Measurements from ENCODE around the gene ZNF414.
A peak's percentile ranks its signal among the peaks of the same experiment; 100 is the strongest.

The ZNF414 gene

DNA sequence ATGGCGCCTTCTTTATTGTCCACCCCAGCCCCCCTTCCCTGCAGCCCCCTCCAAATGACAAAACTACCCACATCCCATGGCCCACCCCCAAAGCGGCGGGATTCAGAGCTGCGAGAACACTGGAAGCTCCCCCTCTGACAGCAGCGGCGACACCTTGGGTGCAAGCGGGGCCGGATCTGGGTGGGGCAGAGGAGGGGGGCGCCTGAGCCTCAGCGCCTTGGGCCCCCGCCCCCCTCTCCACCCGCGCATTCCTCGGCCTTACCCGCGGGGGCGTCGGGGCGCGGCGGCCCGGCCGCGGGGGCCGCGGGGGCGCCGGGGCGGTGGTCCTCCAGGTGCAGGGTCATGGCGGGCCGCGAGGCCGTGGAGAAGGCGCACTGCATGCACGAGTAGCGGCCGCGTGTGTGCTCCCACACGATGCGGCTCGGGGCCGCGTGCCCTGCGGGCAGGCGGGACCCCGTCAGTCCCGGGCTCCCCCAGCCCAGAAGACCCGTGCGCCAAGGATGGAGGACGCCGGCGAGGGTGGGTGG is 3.3 kb downstream of the ZNF414 start:
- H3K4me3 ChIP-seq (ENCODE audit: low read length), result no peak overlapping the region
- no peak for DNase-seq (ENCODE audit: low read depth)
- no peak for TF ChIP-seq CTCF (conservative IDR thresholded peaks at IDR 0.05; ENCODE audit: low read depth, low read length)

DNA sequence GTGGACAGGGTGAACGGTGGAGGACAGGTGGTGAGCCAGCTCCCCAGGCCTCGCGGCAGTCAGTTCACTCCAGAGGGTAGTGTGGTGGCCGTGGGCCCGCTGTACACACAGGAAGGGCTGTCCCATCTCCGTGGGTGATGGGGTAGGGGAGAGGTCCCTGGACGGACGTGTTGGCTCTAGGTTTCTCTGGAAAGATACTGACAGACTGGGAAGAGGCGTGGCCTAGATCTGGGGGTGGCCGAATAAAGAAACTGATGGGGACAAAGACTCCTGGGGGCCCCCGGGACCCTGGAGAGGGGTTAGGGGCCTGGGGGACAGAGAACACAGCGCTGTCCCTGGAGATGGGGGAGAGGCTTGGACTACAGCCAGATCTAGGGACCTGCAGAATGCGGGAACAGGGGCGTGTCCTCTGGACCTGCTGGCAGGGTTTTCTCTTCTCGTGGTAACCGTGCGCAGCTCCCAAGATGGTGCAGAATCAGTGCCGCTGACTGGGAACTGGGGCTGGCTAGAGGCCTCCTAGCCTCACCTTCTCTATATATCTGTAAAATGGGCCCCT is 7.5 kb downstream of the ZNF414 start:
- DNase-seq (ENCODE audit: low read depth), result no peak
- TF ChIP-seq CTCF (conservative IDR thresholded peaks at IDR 0.05; ENCODE audit: low read depth, low read length), result no peak
- peak overlapping the region; percentile 62 for H3K4me3 ChIP-seq (ENCODE audit: low read length)

DNA sequence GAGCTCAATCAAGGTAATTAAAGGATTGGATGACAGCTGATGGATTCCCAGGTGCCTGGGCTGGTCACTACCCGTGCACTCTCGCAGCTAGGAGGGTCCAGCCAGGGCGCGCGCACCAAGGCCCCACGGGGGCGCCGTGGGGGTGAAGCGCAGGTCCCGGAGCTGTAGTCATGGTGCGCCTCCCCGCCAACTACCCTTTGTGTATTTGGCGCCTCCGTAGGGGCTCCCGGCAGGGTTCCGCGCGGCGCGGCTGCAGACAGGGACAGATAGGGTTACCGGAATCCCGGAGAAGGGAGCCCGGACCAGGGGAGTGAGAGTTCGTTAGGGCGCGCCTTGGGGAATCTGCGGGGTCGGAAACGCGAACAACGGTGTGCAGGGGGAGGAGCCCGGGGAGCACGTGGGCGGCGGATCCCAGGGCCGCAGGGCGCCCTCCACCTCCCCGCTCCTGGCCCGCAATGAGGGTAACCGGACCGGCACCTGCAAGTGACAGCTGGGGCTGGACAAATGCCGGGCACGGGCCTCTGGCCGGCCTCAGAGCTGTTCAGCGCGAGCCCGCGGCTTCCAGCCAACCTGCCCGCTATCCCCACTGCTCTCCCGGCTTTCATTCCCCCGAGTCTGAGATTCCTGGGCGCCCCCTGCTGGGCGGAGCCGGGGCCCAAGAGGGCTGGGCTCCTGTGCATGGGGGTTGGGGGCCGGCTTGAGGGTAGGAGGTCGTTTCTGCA is 8.1 kb downstream of the ZNF414 start:
- peak; percentile 96 for TF ChIP-seq CTCF (conservative IDR thresholded peaks at IDR 0.05; ENCODE audit: low read depth, low read length)
- peak overlapping the region; percentile 62 for H3K4me3 ChIP-seq (ENCODE audit: low read length)
- no peak for DNase-seq (ENCODE audit: low read depth)

DNA sequence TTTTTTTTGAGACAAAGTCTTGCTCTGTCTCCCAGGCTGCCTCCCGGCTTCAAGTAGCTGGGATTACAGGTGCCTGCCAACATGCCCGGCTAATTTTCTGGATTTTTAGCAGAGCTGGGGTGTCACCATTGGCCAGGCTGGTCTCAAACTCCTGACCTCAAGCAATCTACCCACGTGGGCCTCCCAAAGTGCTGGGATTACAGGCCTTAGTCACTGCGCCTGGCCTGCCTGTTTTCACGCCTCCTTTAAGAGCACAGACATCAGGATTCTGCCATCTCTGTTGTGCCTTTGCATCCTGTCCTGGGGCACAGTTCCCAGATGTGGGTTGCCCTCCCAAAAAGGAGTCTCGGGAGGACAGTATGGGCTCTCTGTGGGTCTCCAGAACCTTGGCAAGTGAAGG is 9.0 kb downstream of the ZNF414 start:
- DNase-seq (ENCODE audit: low read depth), result no peak
- no peak for TF ChIP-seq CTCF (conservative IDR thresholded peaks at IDR 0.05; ENCODE audit: low read depth, low read length)
- H3K4me3 ChIP-seq (ENCODE audit: low read length), result no peak overlapping the region

GRCh38 chr19:8504171-8504570 is 9.8 kb downstream of the ZNF414 start:
- H3K4me3 ChIP-seq (ENCODE audit: low read length), result no peak overlapping the region
- no peak for TF ChIP-seq CTCF (conservative IDR thresholded peaks at IDR 0.05; ENCODE audit: low read depth, low read length)
- DNase-seq (ENCODE audit: low read depth), result no peak

DNA sequence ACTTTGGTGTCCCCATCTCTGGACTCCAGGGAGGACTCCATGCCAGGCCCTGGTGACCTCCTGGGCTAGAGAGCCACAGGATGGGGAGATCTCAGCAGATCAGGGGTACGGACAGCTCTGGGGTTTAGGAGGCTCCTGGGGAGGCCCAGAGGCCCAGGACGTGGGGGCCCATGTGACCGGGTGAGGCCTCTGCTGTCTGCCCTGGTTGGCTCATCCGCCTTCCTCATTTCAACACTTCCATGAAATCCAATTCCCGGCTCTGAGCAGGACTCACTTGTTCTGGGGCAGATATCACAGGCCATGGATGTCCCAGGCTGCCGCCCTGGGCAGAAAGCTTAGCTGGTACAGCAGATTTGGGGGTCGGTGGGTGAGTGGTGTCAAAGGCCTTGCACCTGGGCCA is 10.5 kb downstream of the ZNF414 start:
- no peak for DNase-seq (ENCODE audit: low read depth)
- no peak overlapping the region for H3K4me3 ChIP-seq (ENCODE audit: low read length)
- TF ChIP-seq CTCF (conservative IDR thresholded peaks at IDR 0.05; ENCODE audit: low read depth, low read length), result no peak

DNA sequence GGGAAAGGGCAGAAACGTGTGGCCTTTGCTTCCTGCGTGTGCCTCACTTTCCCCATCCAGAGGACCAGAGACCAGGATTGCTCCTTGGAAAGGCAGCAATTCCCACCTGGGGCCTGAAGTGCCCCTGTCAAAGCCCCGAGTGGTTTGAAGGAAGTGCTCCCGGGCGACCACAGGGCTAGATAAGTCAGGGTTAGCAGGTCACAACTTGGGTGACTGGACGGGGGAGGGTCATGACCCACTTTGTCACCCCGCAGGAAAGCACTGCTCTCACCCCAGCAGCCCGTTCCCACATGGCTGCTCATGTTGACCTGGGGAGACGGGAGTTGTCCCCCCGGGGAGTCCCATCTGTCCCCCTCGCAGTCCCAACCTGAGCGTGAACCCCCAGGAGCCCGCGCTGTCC is 12.0 kb downstream of the ZNF414 start:
- DNase-seq (ENCODE audit: low read depth), result no peak
- no peak for TF ChIP-seq CTCF (conservative IDR thresholded peaks at IDR 0.05; ENCODE audit: low read depth, low read length)
- H3K4me3 ChIP-seq (ENCODE audit: low read length), result no peak overlapping the region

Data from retinal pigment epithelial cell (primary cell).